HEK293 (cell line): ENCODE data around the gene BRD3.

ENCODE experiments used
- ZBTB20 ChIP-seq: fragments of 450-650 bp; formaldehyde crosslinking; IDR thresholded peaks from 2 replicates; pipeline ENCODE4 v1.5.1; 2016; ENCODE audit warnings: missing biosample characterization, missing genetic modification characterization
- ZEB2 ChIP-seq: fragments of 450-650 bp; formaldehyde crosslinking; IDR thresholded peaks from 2 replicates; pipeline ENCODE4 v1.5.1; 2016; ENCODE audit warnings: missing biosample characterization, missing genetic modification characterization

GRCh38 chr9:134028076-134028475, 39.8 kb downstream of the BRD3 start:
- TF ChIP-seq ZBTB20 (tag by site-specific recombination) (no peak), ZEB2 (tag by site-specific recombination) (no peak)
